ELR (cell line): ENCODE measurements around the gene C16orf87.

Experiments used
- DNase-seq: peaks from one replicate; pipeline ENCODE4 v3.0.0-alpha.2; 2015; ENCODE audit warnings: low read depth

The C16orf87 gene

DNA sequence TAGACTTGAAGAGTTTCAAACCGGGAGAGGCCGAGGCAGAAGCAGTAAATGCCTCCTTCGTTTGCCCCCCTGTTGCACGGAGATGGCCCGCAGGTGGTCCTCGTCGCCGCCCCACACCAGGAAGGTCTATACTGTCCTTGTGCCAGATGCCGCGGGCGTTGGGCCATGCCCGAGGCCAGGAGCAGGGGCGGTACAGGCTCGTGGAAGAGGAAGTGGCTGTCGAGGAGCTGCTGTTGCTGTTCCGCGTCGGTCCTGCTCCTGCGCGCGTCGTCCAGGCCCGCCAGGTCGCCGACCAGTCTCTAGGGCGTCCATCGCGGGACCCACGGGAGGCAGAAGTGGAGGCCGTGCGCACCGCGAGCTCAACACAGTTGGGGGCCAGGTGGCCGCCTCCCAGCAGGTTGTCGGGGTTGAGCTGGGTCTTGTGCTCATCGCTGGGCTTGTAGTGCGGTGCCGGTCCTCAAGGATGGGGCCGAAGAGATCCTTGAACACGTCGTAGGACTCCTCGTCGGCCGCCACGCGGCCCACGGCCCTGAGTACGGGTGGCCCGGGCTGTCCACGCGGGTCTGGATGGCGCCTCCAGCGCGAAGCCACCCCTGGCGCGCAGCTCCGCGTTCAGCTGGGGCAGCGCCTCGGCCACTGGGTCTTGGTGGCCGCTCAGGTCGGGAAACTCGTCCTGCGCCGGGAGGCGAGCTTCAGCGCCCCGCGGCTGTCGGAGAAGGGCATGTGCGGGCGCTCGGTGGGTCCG is 13.1 kb upstream of the C16orf87 start:
- no peak for DNase-seq

DNA sequence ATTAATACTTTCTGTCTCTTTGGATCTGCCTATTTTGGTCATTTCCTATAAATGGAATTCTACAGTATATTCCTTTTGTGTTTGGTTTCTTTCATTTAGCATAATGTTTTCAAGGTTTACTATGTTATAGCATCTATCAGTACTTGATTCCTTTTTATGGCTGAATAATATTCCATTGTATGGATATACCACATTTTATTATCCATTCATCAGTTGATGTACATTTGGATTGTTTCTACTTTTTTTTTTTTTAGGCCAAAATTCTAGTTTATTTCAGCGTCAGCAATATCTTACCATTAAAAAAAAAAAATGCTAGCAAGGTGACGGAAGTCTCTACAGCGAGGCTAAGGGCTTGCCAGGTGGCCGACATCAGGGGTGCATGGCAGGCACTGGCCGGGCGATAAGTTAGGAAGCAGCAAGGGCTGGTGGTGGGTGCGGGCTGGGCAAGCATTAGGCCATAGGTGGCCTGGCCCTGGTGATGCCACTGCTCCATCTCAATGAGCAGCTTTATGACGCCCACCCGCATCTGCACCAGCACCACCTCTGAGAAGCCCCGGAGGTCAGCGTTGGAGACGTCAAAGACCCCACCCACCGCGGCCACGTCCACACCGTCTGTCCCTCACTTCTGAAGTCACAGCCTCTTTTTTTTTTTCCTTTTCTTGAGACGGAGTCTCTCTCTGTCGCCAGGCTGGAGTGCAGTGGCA is 11.4 kb upstream of the C16orf87 start:
- DNase-seq = no peak

DNA sequence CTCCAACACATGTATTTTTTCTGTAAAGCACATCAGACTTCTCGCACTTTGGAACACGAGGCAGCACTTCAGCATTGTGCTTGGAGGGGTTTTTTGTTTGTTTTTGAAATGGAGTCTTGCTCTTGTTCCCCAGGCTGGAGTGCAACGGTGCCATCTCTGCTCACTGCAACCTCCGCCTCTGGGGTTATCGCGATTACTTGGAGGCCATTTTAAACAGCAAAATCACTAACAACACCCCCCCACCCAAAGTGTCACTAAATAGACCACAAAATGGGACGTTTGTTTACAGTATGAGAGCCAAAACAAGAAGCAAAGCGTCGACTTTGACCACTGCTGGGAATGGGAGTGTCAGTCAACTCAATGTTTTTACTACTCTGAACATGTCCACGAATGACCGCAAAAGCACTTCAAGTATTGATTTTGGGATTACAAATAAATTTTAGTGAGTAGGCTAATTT is 9.0 kb upstream of the C16orf87 start:
- DNase-seq = no peak

DNA sequence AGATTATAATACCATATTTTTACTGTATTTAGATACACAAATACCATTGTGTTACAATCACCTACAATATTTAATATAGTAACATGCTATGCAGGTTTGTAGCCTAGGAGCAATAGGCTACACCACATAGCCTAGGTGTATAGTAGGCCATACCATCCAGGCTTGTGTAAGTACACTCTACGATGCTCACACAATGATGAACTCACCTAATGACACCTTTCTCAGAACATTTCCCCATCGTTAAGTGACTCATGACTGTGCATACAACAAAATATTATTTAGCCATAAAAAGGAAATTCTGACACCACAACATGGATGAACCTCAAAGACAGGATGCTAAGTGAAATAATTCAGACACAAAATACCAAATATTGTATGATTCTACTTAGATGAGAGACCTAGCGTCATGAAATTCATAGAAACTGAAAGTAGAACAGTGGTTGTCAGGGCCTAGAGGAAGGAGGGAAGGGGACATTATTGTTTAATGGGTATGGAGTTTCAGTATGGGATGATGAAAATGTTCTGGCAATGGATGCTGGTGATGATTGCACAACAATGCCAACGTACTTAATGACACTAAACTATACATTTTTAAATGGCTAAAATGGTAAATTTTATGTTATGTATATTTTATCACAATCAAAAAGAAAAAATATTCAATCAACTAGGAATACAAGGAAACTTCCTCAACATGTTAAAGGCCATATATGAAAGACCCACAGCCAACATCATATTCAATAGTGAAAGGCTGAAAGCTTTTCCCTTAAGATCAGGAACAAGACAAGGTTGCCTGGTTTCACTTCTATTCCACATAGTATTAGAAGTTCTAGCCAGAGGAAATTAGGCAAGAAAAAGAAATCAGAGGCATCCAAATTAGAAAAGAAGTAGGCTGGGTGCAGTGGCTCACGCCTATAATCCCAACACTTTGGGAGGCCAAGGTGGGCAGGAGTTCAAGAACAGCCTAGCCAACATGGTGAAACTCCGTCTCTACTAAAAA is 5.9 kb upstream of the C16orf87 start:
- no peak for DNase-seq

DNA sequence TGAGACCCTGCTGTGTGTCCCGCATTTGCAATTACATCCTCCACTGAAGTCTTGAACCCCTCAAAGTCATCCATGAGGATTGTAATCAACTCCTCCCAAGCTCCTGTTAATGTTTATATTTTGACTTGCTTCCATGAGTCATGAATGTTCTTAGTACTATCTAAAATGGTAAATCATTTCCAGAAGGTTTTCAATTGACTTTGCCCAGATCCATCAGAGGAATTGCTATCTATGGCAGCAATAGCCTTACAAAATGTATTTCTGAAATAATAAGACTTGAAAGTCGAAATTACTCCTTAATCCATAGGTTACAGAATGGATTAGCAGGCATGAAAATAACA is 2.5 kb upstream of the C16orf87 start:
- peak; percentile 28 for DNase-seq

DNA sequence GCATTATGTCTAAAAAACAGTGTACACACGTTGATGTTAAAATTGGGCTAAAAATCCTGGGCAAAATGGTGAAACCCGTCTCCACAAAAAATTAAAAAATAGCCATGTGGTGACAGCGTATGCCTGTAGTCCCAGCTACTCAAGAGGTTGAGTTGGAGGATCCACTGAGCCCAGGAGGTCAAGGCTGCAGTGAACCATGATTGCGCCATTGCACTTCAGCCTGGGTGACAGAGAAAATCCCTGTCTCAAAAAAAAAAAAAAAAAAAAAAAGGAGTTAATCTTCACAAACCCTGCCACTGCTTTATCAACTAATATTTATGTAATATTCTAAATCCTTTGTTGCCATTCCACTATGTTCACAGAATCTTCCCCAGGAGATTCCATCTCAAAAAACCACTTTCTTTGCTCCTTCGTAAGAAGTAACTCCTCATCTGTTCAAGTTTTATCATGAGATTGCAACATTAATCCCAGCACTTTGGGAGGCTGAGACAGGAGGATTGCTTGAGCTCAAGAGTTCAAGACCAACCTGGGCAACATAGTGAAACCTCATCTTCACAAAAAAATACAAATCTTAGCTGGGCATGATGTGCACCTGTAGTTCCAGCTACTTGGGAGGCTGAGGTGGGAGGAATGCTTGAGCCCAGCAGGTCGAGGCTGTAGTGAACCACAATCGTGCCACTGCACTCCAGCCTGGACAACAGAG is 1.9 kb upstream of the C16orf87 start:
- no peak for DNase-seq

DNA sequence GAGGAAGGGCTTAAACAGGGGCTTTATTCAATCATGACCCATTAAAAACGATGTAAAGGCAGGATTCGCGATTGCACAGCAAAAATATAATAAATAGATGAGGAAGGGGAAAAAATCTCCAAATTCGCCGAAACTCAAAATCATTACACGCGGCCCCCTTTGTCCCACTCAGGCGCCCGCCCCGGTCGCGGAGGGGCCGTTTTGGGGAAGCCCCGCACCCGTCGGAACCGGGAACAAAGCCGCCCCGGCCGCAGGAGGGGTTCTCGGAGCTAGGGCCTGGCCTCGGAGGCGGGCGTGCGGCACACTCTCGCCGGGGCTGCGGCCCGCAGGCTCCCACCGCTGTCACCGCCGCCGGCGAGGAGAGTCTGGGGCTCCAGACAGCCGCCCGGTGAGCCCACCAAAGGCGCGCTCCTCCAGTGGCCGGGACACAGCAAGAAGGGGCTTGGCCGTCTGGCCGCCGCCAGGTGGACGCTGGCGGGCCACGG is 521 bp downstream of the C16orf87 start:
- DNase-seq = peak; percentile 50

DNA sequence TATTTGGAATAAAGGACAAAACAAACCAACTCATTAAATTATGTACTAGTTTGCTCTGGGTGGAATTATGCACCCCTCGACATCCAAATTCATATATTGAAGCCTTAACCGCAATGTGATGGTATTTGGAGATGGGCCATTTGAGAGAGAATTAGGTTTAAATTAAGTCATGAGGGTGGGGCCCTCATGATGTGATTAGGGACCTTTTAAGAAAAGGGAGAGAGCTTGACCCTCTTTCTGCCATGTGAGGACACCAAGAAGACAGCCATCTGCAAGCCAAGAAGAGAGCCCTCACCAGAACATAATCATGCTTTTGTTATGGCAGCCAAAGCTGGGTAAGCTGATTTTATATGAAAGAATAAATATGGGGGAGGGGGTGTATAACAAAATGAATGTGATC is 2.0 kb downstream of the C16orf87 start:
- no peak for DNase-seq

DNA sequence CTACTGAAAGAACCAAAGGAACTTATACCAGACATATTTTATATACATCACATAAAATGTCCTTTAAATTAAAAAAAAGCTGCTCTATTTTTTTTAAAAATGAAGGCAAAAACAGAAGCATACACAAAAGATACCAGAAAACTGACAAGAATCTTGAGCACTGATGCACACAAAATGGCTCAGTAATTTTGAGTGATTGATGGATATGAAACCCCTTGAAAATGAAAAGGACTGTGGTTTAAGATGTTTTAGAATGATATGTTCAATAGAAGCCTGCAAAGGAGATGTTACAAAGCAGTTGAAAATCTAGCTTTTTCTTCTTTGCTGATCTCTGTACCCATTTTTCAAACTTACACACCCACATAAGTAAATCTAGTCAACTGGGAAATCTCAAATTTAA is 2.7 kb downstream of the C16orf87 start:
- DNase-seq = no peak

DNA sequence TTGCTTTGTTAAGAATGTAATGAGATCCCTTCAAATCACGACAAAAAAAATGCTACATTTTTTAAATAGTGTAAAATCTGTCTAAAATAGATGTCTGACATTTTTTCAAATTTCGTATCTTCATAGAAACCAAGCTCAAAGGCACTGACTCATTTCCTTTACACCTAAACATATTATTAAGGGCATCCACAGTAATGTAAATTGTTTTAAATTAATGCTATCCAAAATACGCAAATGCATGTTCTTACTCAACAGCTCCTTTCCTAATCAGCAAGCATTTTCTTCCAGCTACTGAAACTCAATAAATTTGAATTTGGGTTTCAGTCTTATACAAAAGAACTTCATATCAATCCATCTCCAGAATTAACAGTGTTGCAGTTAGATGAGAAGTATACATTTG is 4.3 kb downstream of the C16orf87 start:
- peak; percentile 53 for DNase-seq

DNA sequence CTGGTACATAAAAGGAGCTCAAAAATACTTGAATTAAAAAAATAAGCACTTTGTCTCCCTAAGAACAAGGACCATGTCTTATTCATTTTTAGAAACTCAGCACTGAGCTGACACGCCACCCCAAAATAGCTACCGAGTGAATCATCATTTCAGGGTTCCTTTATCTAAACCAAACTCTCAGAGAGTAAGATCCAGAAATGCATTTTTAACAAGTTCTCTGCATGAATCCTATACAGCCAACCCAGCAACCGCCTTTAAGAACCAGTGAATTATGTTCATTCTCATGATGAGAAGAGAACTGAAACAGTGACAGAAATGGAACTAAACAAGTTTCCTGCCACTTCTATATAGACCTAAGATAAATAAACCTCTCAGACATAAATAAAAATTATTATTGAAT is 8.7 kb downstream of the C16orf87 start:
- peak; percentile 79 for DNase-seq

DNA sequence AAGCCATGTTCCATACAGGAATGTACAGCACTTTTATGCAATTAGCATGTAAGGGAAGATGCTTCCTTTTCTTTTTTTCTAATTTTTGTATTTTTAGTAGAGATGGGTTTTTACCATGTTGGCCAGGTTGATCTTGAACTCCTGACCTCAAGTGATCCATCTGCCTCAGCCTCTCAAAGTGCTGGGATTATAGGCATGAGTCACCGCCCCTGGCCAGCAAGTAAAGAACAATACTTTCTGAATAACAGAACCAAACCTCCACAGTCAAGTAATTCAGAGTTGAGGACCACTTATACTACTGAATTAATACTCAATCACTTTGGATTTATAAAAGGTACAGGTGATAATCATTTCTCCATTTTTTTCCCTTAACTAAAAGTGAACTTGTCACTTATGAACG is 13.0 kb downstream of the C16orf87 start:
- peak; percentile 47 for DNase-seq

DNA sequence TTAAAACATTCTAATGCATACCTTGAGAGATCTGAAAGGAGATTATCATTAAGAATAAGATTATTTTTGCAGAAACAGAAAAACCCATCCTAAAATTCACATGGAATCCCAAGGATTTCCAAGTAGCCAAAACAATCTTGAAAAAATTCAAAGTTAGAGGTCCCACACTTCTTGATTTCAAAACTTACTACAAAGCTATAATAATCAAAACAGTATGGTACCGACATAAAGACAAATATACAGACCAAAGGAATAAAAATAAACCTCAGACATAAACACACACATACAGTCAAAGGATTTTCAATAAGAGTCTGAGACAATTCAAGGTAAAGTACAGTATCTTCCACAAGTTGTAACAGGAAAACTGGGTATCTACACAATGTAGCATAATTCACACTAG is 16.2 kb downstream of the C16orf87 start:
- DNase-seq = no peak

DNA sequence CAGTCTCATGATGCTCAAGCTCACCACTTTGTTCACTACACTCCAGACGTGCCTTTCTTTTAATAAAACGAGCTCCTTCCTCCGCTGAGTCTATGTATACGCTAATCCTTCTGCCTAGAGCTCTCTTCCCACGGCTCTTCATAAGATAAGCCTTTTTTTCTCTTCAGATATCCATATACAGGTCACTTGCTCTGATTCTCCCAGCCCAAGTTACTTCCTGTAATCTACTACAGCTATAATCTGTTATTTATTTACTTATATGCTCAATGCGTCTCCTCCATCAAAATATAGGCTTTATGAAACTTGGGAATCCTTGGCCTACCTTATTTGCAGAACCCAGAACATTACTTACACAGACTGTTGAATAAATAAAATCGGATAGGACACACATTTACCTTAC is 17.4 kb downstream of the C16orf87 start:
- no peak for DNase-seq

DNA sequence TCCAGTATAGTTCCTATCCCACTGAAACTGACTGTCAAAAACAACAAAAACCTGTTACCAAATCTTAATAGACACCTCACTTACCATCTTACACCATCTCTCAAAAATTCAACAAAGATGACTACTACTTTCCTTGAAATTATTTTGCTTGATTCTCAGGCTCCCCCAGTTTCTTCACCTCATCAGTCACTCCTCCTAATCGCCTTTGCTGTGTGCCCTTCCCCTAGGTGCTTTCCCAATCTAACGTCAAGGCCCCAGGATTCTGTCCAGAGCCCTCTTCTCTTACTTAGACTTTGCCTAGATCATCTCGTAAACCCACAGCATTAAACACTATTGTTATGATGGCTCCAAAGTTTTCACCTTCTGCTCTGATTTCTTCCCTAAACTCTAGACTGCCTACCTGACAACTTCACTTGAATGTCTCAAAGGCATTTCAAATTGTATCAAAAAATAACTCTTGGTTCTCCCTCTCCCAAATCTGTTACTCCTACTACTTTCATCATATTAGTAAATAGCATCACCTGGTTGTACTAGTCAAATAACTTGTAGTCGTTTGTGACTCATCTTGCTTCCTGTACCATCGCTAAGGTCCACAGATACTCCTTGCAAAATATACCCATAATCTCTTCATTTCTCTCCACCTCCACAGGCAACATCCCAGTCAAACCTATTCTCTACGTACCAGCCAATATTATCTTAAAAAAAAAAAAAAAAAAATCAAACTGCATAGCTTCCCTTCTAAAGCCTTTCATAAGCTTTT is 18.0 kb downstream of the C16orf87 start:
- peak; percentile 20 for DNase-seq

DNA sequence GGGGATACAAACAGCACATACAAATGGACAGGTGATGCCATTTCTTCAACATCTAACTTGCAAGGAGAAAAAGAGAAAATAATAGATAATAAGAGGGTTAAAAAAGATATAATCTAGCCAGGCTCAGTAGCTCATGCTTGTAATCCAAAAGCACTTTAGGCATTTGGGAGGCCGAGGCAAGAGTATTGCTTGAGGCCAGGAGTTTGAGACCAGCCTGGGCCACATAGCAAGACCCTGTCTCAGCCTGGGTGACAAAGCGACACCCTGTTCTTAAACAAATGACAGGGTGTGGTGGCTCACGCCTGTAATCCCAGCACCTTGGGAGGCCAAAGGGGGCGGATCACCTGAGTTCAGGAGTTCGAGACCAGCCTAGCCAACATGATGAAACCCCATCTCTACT is 19.3 kb downstream of the C16orf87 start:
- DNase-seq = no peak

DNA sequence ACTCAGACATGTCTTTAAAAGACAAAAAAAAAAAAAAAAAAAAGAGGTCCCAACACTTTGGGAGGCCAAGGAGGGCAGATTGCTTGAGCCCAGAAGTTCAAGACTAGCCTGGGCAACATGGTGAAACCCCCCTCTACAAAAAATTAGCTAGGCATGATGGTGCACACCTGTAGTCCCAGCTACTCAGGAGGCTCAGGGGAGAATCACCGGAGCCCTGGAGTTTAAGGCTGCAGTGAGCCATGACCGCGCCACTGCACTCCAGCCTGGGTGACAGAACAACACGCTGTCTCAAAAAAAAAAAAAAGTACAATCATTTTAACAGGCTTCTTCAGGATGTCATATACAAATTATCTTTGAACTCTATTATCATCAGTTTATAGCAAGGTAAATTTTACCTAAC is 22.0 kb downstream of the C16orf87 start:
- no peak for DNase-seq

DNA sequence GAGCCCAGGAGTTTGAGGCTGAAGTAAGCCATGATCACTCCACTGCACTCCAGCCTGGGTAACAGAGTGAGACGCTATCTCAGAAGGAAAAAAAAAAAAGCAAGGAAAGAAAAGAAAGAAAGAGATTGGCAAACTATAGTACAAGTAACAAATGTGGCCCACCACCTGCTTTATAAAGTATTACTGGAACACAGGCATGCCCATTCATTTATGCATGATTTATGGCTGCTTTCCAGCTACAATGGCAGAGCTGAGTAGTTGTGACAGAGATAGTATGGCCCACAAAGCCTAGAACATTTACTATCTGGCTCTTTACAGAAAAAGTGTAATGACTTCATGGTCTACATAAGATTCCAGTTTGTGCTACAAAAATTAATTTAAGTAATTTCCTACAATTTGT is 23.6 kb downstream of the C16orf87 start:
- DNase-seq = no peak

DNA sequence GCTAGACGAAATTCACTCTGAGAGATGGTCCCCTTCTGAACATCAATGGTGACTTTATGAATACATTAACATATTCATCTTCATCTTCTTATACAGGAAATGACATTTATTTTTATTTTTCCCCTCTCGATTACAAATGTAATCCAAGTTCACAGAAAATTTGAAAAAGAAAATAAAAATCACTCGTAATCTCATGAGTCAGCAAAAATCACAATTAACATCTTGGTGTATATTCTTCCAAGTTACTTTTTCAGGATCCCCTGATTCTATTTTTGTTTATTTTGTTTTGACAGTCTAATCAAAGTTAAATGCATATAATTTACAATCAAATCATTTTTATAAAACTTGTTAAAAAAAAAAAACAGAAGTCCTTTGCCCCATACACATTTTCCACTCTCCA is 27.6 kb downstream of the C16orf87 start:
- no peak for DNase-seq

DNA sequence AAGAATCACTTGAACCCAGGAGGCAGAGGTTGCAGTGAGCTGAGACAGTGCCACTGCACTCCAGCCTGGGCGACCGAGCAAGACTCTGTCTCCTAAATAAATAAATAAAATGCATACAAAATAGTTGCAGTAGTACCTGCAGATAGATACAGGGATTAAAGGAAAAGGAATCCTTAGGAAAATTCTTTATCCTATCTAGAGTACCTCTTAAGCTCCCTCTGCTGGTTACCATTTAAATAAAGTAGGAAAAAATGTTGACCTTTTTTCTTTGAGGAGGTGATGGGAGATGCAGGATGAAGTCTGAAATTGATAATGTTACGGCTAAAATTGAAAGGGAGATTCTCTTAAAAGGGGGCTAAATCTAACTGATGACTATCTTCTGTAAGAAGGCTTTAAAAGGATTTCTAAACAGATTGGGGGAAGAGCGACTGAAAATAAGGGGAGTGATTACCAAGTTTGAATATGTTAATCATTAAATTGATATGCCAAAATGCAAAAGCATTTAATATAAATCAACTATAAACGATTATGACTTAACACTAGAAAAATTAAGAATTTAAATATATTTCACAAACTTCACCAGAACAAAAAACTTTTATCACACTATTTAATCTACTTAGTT is 29.4 kb downstream of the C16orf87 start:
- peak; percentile 72 for DNase-seq

DNA sequence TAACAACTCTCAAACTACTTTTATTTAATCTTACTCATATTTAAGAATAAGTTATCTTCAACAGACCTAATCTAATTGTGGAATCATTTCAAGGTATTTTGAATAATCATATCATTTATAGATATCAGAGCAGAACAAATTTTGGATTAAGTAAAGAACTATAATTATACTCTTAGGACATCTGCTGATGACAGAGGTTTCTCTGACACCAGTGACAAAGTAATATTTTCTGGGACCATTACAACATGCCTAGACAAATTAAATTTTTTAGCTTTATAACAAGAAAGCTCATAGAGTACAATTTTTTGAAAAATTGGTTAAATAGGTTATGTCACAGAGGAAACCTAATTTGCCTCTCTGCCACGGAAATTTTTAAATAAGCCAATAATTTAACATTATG is 30.5 kb downstream of the C16orf87 start:
- no peak for DNase-seq
